Measurements from ENCODE around the gene TIAM1. TPM values are rescaled to one million over a fixed set of nuclear protein-coding genes. Genes with fewer than 3 reads are reported as not detected.

Gene TIAM1
- 5.1 and 13.9 TPM in 2 replicates for total RNA-seq

DNA sequence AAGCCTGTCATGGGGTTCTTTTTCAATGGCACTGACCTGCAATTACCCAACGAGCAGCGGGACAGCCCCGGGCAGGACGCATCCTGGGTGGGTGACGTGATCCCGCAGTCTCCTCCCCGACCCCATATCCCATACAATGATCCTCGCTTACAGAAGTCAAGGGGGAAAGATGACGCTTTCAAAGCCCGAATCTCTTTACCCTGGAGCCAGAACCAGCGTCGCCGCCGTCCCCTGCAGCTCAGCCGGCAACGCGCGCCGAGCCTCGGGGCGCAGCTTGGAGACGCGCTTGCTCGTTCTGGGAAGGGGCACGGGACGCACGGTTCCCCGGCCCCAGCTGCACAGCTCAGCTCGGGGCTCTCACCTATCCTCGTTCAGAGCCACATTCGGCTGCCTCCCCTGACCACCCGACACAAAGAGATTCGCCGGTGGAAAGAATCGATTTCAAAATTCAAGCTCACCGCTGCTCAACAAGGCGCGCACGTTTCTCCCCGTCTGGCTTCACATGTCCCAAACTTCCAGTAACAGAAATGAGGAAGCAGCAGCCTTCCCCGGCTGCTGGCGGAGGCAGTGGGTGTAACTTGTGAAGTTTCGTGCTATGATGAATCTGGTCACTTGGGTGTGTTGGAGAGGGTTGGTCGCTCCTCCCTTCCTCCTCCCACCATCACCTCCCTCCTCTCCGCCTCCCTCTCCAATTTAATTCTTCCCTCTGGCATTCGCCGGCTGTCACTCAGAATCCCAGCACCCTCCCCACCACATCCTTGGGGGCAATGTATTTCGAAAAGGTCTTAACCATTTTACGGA lies at the start of gene TIAM1:
TSS of gene TIAM1 (minus strand) at position 582 of the 801 bp plus-strand sequence. CDS start 77,289 bp downstream, outside the sequence.

